Fibroblast of villous mesenchyme (primary cell): ENCODE data around the gene HMGB1. TPM values are rescaled to one million over a fixed set of nuclear protein-coding genes. Genes with fewer than 3 reads are reported as not detected.

ENCODE experiments used
- DNase-seq: peaks from one replicate; pipeline ENCODE4 v3.0.0-alpha.2; 2010; ENCODE audit warnings: low read depth
- H3K4me3 ChIP-seq: 2 replicates; pipeline ENCODE4 v1.5.1; 2011; ENCODE audit warnings: low read depth, mild to moderate bottlenecking, low read length
- total RNA-seq: library from RNA; depleted of rRNA; stranded (reverse); fragments of >200 nt; gene quantifications from 2 replicates; pipeline ENCODE4 v1.2.3, GENCODE V29; 2012
- TF ChIP-seq, protein P1 (sequence below): IDR thresholded peaks from 2 replicates; pipeline ENCODE4 v1.5.1; 2012; ENCODE audit warnings: low read depth, mild to moderate bottlenecking, low read length; ENCODE audit not compliant: insufficient read depth

Gene HMGB1
- total RNA-seq, 1 donor: 115 TPM

DNA sequence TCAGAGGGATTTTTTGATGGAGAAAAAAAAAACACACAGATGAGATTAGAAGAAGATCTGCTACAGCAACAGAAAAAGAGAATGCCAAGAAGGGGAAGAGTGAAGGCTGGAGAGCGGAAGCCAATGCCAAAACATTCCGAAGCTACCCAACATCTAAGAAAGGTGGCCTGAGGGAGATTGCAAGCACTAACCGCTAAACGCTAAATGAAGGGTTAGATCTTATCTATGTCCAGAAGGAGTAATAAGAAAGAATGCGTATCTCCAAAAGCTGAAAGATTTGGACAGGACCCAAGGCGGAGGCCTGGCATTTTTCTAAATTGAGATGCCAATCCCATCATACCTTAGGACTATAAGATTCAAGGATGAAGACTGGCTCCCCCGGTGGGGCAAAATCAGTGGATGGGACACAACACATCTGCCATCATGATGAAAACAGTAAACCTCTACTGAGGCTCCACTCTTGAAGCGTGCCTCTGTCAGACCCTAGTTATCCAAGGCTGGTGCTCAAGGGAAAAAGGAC is 15.6 kb upstream of the HMGB1 start:
- DNase-seq: no peak
- H3K4me3 ChIP-seq: no peak overlapping the region
- TF ChIP-seq, protein P1, sequence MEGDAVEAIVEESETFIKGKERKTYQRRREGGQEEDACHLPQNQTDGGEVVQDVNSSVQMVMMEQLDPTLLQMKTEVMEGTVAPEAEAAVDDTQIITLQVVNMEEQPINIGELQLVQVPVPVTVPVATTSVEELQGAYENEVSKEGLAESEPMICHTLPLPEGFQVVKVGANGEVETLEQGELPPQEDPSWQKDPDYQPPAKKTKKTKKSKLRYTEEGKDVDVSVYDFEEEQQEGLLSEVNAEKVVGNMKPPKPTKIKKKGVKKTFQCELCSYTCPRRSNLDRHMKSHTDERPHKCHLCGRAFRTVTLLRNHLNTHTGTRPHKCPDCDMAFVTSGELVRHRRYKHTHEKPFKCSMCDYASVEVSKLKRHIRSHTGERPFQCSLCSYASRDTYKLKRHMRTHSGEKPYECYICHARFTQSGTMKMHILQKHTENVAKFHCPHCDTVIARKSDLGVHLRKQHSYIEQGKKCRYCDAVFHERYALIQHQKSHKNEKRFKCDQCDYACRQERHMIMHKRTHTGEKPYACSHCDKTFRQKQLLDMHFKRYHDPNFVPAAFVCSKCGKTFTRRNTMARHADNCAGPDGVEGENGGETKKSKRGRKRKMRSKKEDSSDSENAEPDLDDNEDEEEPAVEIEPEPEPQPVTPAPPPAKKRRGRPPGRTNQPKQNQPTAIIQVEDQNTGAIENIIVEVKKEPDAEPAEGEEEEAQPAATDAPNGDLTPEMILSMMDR: no peak

DNA sequence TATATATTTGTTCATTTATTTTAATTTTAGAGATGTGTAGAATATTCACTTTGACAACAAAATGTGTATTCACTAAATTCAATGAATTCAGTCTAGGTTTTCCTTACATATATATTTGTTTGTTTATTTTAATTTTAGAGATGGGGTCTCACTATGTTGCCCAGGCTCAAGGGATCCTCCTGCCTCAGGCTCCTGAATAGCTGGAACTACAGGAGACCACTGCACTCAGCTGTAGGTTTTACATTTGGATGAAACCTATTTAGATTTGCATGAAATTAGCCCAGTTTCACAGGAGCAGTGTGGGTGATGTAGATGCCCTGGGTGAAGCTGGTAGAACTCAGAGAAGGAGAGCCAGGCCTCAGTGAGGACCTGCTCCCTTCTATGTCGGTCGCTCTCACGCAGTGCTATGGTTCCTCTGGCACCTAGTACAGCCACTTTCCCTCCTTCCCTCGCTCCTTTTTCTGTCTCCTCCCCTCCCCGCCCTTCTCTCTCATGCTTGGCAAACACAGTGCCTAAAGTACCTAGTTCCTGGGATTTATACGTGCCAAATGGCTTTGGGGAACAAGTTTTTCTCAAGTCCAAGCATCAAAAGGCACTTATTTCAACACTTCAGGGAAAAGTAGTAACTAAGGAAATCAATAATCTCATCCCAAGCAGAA is 14.7 kb upstream of the HMGB1 start:
- no peak overlapping the region for H3K4me3 ChIP-seq
- DNase-seq: no peak
- TF ChIP-seq, protein P1: no peak

DNA sequence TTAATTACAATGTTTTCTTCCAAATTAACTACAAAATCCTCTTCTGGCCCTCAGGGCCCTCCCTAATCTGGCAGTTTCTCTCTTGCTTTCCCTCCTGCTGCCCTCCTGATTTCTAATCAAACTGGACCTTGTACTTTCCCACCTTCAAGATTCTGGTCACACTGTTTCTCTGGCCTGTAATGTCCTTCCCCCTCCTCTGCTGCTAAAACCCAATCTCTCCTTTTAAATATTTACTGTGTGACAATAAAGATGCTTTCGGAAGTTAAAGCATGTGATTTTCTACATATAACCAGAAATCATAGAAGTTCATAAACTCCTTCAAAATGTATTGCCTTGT is 14.1 kb upstream of the HMGB1 start:
- TF ChIP-seq, protein P1: no peak
- DNase-seq: no peak
- H3K4me3 ChIP-seq: no peak overlapping the region

DNA sequence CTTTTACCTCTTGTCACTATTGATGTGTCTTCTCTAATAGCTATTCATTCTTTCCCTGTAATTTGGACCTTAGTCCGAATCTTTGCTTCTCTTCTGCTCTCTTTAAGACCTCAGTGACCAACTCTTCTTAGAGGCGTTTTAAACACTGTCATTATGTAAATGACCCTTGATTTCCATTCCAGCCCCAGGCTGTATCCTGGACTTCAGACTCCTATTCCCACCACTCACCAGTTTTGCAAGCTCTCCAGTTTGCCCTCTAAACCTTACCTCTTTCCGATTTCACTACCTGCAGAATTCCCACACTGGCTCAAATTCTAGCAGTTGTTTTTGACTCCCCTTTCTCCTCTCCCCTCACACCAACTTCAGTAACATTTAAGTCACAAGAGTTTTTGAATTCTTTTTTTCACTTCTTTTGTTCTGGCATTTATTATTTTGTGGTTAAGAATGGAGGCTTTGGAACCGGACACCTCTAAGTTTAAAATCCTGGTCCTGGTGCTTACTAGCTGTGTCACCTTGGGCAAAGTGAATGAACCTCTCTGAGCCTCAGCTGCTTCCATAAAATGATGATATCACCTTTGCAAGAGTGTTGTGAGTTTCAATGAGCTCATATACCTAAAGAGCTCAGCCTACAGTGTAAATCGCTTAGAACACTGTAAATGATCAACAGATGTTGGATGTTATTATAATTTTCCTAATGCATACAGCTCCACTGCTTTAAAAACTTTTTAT is 13.6 kb upstream of the HMGB1 start:
- H3K4me3 ChIP-seq: no peak overlapping the region
- DNase-seq: no peak
- TF ChIP-seq, protein P1: no peak

DNA sequence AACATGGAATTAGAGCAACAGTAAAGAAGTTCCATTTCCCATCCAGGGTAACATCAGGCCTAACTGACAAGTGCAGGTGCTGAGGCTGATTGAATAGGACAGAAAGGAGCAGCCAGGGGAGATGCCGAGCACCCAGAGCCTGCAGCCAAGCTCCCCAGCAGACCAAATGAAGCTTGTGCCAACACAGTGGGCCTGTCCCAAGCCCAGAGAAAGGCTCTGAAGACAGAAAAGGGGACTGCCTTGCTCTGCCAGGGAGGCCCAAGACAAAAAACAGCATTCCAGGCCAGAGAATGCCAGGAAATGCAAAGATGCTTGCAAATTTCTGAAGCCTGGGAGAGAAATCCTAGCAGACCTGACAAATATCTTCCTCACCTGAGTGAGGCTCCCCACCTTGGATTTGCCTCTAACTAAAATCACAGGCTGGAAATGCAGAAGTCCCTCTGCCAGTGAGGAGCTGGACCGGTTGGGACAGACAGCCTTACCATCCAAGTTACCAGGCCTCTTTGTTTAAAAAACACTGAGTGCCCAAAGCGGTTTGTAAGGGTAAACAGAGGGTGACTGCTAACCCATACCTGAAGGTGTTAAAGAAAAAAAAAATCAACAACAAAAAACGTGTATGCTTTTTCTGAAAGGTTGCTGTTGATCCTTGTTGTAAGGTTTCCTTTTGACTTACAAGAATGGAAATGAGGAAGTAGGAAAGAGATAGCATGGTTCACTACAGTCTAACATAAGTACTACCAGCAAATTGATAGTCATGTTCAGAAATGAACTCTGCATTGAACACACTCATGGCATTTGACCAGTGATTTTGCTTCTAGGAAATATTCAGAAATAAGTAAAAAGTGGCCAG is 11.8 kb upstream of the HMGB1 start:
- TF ChIP-seq, protein P1: no peak
- H3K4me3 ChIP-seq: no peak overlapping the region
- no peak for DNase-seq

DNA sequence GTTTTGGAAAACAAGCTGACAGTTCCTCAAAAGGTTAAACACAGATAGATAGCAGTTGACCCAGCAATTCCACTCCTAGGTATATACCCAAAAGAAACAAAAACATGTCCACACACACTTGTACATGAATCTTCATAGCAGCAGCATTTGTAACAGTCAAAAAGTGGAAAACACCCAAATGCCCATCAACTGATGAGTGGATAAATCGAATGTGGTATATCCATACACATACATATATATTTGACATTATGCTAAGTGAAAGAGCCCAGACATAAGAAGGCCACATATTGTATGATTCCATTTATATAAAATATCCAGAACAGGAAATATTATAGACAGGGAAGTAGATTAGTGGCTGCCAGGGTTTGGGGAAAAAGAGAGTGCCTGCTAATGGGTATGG is 7.9 kb upstream of the HMGB1 start:
- no peak overlapping the region for H3K4me3 ChIP-seq
- TF ChIP-seq, protein P1: no peak
- DNase-seq: no peak
